Neural cell (in vitro differentiated cells): ENCODE data around the gene GLUL.

Experiments used
- CTCF ChIP-seq: fragments of 450-650 bp; IDR thresholded peaks from 2 replicates; pipeline ENCODE4 v1.5.1; 2014; ENCODE audit warnings: antibody characterized with exemption, mild to moderate bottlenecking, moderate library complexity; ENCODE audit not compliant: poor library complexity, severe bottlenecking
- EP300 ChIP-seq: fragments of 450-650 bp; conservative IDR thresholded peaks from 2 replicates; pipeline ENCODE4 v1.6.1; 2014; ENCODE audit warnings: antibody characterized with exemption, mild to moderate bottlenecking, moderate library complexity; ENCODE audit not compliant: poor library complexity, severe bottlenecking
- EZH2 ChIP-seq: fragments of 200-600, 300-800 bp; shearing (Covaris generic), sonication (generic); IDR thresholded peaks from 2 replicates; pipeline ENCODE4 v1.6.1; 2014; ENCODE audit warnings: antibody characterized with exemption, low read length, borderline replicate concordance, mild to moderate bottlenecking; ENCODE audit not compliant: insufficient read depth, poor library complexity, severe bottlenecking
- MXI1 ChIP-seq: fragments of 450-650 bp; conservative IDR thresholded peaks from 2 replicates; pipeline ENCODE4 v1.6.1; 2014; ENCODE audit warnings: antibody characterized with exemption, mild to moderate bottlenecking; ENCODE audit not compliant: poor library complexity, severe bottlenecking
- POLR2AphosphoS5 ChIP-seq: IDR thresholded peaks from 2 replicates; pipeline ENCODE4 v1.6.1; 2012
- RAD21 ChIP-seq: fragments of 450-650 bp; conservative IDR thresholded peaks from 2 replicates; pipeline ENCODE4 v1.6.1; 2014; ENCODE audit warnings: antibody characterized with exemption, mild to moderate bottlenecking, moderate library complexity
- SMC3 ChIP-seq: fragments of 450-650 bp; conservative IDR thresholded peaks from 2 replicates; pipeline ENCODE4 v1.6.1; 2014; ENCODE audit warnings: antibody characterized with exemption, mild to moderate bottlenecking, moderate library complexity; ENCODE audit not compliant: poor library complexity
- TAF1 ChIP-seq: IDR thresholded peaks from 2 replicates; pipeline ENCODE4 v1.6.1; 2012; ENCODE audit warnings: low read depth
- TF ChIP-seq, protein P1 (sequence below): IDR thresholded peaks from 2 replicates; pipeline ENCODE4 v1.6.1; 2012; ENCODE audit warnings: borderline replicate concordance

- TF ChIP-seq EP300 (no peak), TAF1 (no peak), RAD21 (no peak), CTCF (no peak), POLR2AphosphoS5 (no peak), EZH2 (no peak), MXI1 (no peak), SMC3 (no peak)
- TF ChIP-seq, protein P1, sequence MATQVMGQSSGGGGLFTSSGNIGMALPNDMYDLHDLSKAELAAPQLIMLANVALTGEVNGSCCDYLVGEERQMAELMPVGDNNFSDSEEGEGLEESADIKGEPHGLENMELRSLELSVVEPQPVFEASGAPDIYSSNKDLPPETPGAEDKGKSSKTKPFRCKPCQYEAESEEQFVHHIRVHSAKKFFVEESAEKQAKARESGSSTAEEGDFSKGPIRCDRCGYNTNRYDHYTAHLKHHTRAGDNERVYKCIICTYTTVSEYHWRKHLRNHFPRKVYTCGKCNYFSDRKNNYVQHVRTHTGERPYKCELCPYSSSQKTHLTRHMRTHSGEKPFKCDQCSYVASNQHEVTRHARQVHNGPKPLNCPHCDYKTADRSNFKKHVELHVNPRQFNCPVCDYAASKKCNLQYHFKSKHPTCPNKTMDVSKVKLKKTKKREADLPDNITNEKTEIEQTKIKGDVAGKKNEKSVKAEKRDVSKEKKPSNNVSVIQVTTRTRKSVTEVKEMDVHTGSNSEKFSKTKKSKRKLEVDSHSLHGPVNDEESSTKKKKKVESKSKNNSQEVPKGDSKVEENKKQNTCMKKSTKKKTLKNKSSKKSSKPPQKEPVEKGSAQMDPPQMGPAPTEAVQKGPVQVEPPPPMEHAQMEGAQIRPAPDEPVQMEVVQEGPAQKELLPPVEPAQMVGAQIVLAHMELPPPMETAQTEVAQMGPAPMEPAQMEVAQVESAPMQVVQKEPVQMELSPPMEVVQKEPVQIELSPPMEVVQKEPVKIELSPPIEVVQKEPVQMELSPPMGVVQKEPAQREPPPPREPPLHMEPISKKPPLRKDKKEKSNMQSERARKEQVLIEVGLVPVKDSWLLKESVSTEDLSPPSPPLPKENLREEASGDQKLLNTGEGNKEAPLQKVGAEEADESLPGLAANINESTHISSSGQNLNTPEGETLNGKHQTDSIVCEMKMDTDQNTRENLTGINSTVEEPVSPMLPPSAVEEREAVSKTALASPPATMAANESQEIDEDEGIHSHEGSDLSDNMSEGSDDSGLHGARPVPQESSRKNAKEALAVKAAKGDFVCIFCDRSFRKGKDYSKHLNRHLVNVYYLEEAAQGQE = no peak
These were observed 44.6 kb downstream of the GLUL start for GRCh38 chr1:182347019-182347418.
